CD8-positive, alpha-beta memory T cell (primary cell): ENCODE measurements around the gene SLC16A9. TPM values are rescaled to one million over a fixed set of nuclear protein-coding genes. Genes with fewer than 3 reads are reported as not detected.

ENCODE experiments used
- CTCF ChIA-PET: fragments of 350-600 bp; sonication (Branson Sonifier 250); formaldehyde crosslinking; loops from one replicate; lab custom pipeline; 2021; ENCODE audit warnings: antibody characterized with exemption; lab: Charles Lee
- POLR2A ChIA-PET: fragments of 350-600 bp; sonication (Branson Sonifier 250); formaldehyde crosslinking; loops from one replicate; lab custom pipeline; 2021; ENCODE audit warnings: antibody characterized with exemption; lab: Charles Lee
- DNase-seq, 5 donors: peaks; one replicate each; pipeline versions ENCODE4 v3.0.0 to v3.0.0-alpha.2; 2020 to 2022; ENCODE audit warnings: mixed read lengths in 1 of 5
- H3K27ac ChIP-seq: one replicate; pipeline ENCODE4 v1.7.0; 2013; ENCODE audit warnings: low read depth, mild to moderate bottlenecking, low read length, moderate library complexity
- H3K27me3 ChIP-seq: 2 replicates; pipeline ENCODE4 v1.7.0; 2013; ENCODE audit warnings: low read length, mild to moderate bottlenecking; ENCODE audit not compliant: insufficient read depth, poor library complexity, severe bottlenecking
- H3K36me3 ChIP-seq: 2 replicates; pipeline ENCODE4 v1.7.0; 2013; ENCODE audit warnings: mild to moderate bottlenecking, low read length, moderate library complexity; ENCODE audit not compliant: insufficient read depth
- H3K4me1 ChIP-seq: 2 replicates; pipeline ENCODE4 v1.7.0; 2013; ENCODE audit warnings: mild to moderate bottlenecking, low read length, moderate library complexity; ENCODE audit not compliant: insufficient read depth
- H3K4me3 ChIP-seq: 2 replicates; pipeline ENCODE4 v1.7.0; 2013; ENCODE audit warnings: mild to moderate bottlenecking, low read length
- H3K9me3 ChIP-seq: 2 replicates; pipeline ENCODE4 v1.7.0; 2013; ENCODE audit warnings: mild to moderate bottlenecking, low read length
- H3K27ac Mint-ChIP-seq, 8 donors: one replicate each; pipeline ENCODE4 v1.8.0; 2020 to 2021; ENCODE audit warnings: mixed read lengths in 8 of 8, mild to moderate bottlenecking in 6 of 8, inconsistent platforms in 3 of 8, moderate library complexity in 3 of 8
- H3K27me3 Mint-ChIP-seq, 2 donors: one replicate each; pipeline ENCODE4 v1.8.0; 2020 to 2021; ENCODE audit warnings: mixed read lengths in 2 of 2, mild to moderate bottlenecking in 1 of 2, moderate library complexity in 1 of 2
- H3K36me3 Mint-ChIP-seq, 3 donors: one replicate each; pipeline ENCODE4 v1.8.0; 2020 to 2021; ENCODE audit warnings: mixed read lengths in 3 of 3, inconsistent platforms in 1 of 3, mild to moderate bottlenecking in 1 of 3
- H3K4me1 Mint-ChIP-seq, 3 donors: one replicate each; pipeline ENCODE4 v1.8.0; 2020 to 2021; ENCODE audit warnings: mixed read lengths in 3 of 3, inconsistent platforms in 1 of 3, mild to moderate bottlenecking in 1 of 3
- H3K4me3 Mint-ChIP-seq, 7 donors: one replicate each; pipeline ENCODE4 v1.8.0; 2020 to 2021; ENCODE audit warnings: mixed read lengths in 7 of 7, mild to moderate bottlenecking in 6 of 7, moderate library complexity in 4 of 7, inconsistent platforms in 2 of 7
- H3K9me3 Mint-ChIP-seq, 5 donors: one replicate each; pipeline ENCODE4 v1.8.0; 2020 to 2022; ENCODE audit warnings: mixed read lengths in 5 of 5, mild to moderate bottlenecking in 3 of 5, moderate library complexity in 2 of 5, inconsistent platforms in 1 of 5
- polyA plus RNA-seq: library from polyadenylated mRNA; unstranded; fragments of 300-500 nt; fragmentation: Illumina TruSeq; gene quantifications from one replicate; pipeline ENCODE4 v1.2.3, GENCODE V29; 2021
- total RNA-seq, 2 experiments: library from RNA; stranded (reverse); gene quantifications; one replicate each; pipeline ENCODE4 v1.2.3, GENCODE V29; 2021

SLC16A9 gene
- total and polyA plus RNA-seq, 3 experiments from 2014 or later: 0.27 to 0.31 TPM; not detected in 1

- no peaks in the 10 kb centered on the region for H3K27me3 ChIP-seq
- H3K4me3 ChIP-seq: no peak overlapping the region
- H3K4me1 ChIP-seq: no peaks in the 10 kb centered on the region
- Mint-ChIP-seq H3K27me3 (no peaks in the 10 kb centered on the region), H3K36me3 (no peaks in the 10 kb centered on the region), H3K27ac (no peak overlapping the region), H3K4me3 (no peak overlapping the region), H3K9me3 (no peaks in the 10 kb centered on the region), H3K4me1 (peaks cover 0 to 4% (median 0%) of the 10 kb centered on the region in 3 donors)
- H3K27ac ChIP-seq: no peak overlapping the region
- ChIA-PET POLR2A (no interaction called here), CTCF (interaction anchor here (1.0 to 5.1 kb wide), 2 partner anchors 9 to 1024 kb away, joined by 3 to 23 read pairs; no protein-coding TSS in a partner anchor)
- H3K9me3 ChIP-seq: no peaks in the 10 kb centered on the region
- H3K36me3 ChIP-seq: no peaks in the 10 kb centered on the region
- DNase-seq: peak in 1 of 5 donors; percentile 18
These were observed 87.1 kb downstream of the SLC16A9 start for GRCh38 chr10:59622320-59623132.

- Histone ChIP-seq H3K4me1 (no peaks in the 10 kb centered on the region), H3K27me3 (no peaks in the 10 kb centered on the region), H3K36me3 (no peaks in the 10 kb centered on the region), H3K27ac (no peak overlapping the region), H3K9me3 (no peaks in the 10 kb centered on the region), H3K4me3 (no peak overlapping the region)
- ChIA-PET CTCF (interaction anchor here (1.0 kb wide), 1 partner anchor 10 kb away, joined by 3 read pairs; no protein-coding TSS in a partner anchor), POLR2A (no interaction called here)
- H3K27me3 Mint-ChIP-seq: no peaks in the 10 kb centered on the region
- H3K4me3 Mint-ChIP-seq: no peak overlapping the region
- H3K4me1 Mint-ChIP-seq: peaks cover 0 to 4% (median 0%) of the 10 kb centered on the region in 3 donors
- H3K9me3 Mint-ChIP-seq: no peaks in the 10 kb centered on the region
- no peak overlapping the region for H3K27ac Mint-ChIP-seq
- no peak for DNase-seq
- no peaks in the 10 kb centered on the region for H3K36me3 Mint-ChIP-seq
These were observed 87.9 kb downstream of the SLC16A9 start for GRCh38 chr10:59621771-59622170.

- H3K4me3 Mint-ChIP-seq: no peak overlapping the region
- no peak for DNase-seq
- Histone ChIP-seq H3K4me1 (no peaks in the 10 kb centered on the region), H3K27me3 (no peaks in the 10 kb centered on the region), H3K4me3 (no peak overlapping the region), H3K36me3 (no peaks in the 10 kb centered on the region), H3K27ac (no peak overlapping the region), H3K9me3 (no peaks in the 10 kb centered on the region)
- H3K36me3 Mint-ChIP-seq: no peaks in the 10 kb centered on the region
- CTCF ChIA-PET: no interaction called here
- H3K4me1 Mint-ChIP-seq: no peaks in the 10 kb centered on the region
- peaks cover 3 to 9% of the 10 kb centered on the region in 2 donors for H3K27me3 Mint-ChIP-seq
- POLR2A ChIA-PET: no interaction called here
- H3K27ac Mint-ChIP-seq: no peak overlapping the region
- H3K9me3 Mint-ChIP-seq: no peaks in the 10 kb centered on the region
These were observed 91.0 kb downstream of the SLC16A9 start for GRCh38 chr10:59618666-59619065.

- H3K36me3 Mint-ChIP-seq: no peaks in the 10 kb centered on the region
- H3K9me3 Mint-ChIP-seq: no peaks in the 10 kb centered on the region
- peaks cover 3 to 9% of the 10 kb centered on the region in 2 donors for H3K27me3 Mint-ChIP-seq
- H3K27ac Mint-ChIP-seq: no peak overlapping the region
- H3K27me3 ChIP-seq: no peaks in the 10 kb centered on the region
- no peak for DNase-seq
- H3K4me1 ChIP-seq: no peaks in the 10 kb centered on the region
- no peaks in the 10 kb centered on the region for H3K36me3 ChIP-seq
- H3K4me1 Mint-ChIP-seq: no peaks in the 10 kb centered on the region
- ChIA-PET CTCF (interaction anchor here (1.9 kb wide), 1 partner anchor 7 kb away, joined by 6 read pairs; no protein-coding TSS in a partner anchor), POLR2A (no interaction called here)
- H3K4me3 Mint-ChIP-seq: no peak overlapping the region
- no peaks in the 10 kb centered on the region for H3K9me3 ChIP-seq
- no peak overlapping the region for H3K27ac ChIP-seq
- no peak overlapping the region for H3K4me3 ChIP-seq
These were observed 91.7 kb downstream of the SLC16A9 start for GRCh38 chr10:59617996-59618395.

GRCh38 chr10:59611048-59611447 lies 98.6 kb downstream of the SLC16A9 start:
- no peaks in the 10 kb centered on the region for H3K4me1 ChIP-seq
- Mint-ChIP-seq H3K4me3 (no peak overlapping the region), H3K36me3 (no peaks in the 10 kb centered on the region), H3K9me3 (no peaks in the 10 kb centered on the region), H3K4me1 (no peaks in the 10 kb centered on the region), H3K27me3 (peaks cover 3 to 13% of the 10 kb centered on the region in 2 donors), H3K27ac (no peak overlapping the region)
- H3K27ac ChIP-seq: no peak overlapping the region
- ChIA-PET POLR2A (no interaction called here), CTCF (no interaction called here)
- H3K9me3 ChIP-seq: no peaks in the 10 kb centered on the region
- no peaks in the 10 kb centered on the region for H3K36me3 ChIP-seq
- no peaks in the 10 kb centered on the region for H3K27me3 ChIP-seq
- DNase-seq: no peak
- H3K4me3 ChIP-seq: no peak overlapping the region

GRCh38 chr10:59607970-59608369 lies 101.7 kb downstream of the SLC16A9 start:
- H3K27ac ChIP-seq: no peak overlapping the region
- no peaks in the 10 kb centered on the region for H3K4me1 ChIP-seq
- H3K4me3 ChIP-seq: no peak overlapping the region
- no peak for DNase-seq
- POLR2A ChIA-PET: no interaction called here
- H3K4me3 Mint-ChIP-seq: no peak overlapping the region
- no peaks in the 10 kb centered on the region for H3K4me1 Mint-ChIP-seq
- no peaks in the 10 kb centered on the region for H3K36me3 Mint-ChIP-seq
- peaks cover 0 to 5% (median 0%) of the 10 kb centered on the region in 5 donors for H3K9me3 Mint-ChIP-seq
- peaks cover 0 to 6% of the 10 kb centered on the region in 2 donors for H3K27me3 Mint-ChIP-seq
- no peaks in the 10 kb centered on the region for H3K9me3 ChIP-seq
- no peaks in the 10 kb centered on the region for H3K36me3 ChIP-seq
- no peaks in the 10 kb centered on the region for H3K27me3 ChIP-seq
- H3K27ac Mint-ChIP-seq: no peak overlapping the region
- CTCF ChIA-PET: no interaction called here

- H3K36me3 ChIP-seq: no peaks in the 10 kb centered on the region
- ChIA-PET POLR2A (interaction anchor here (0.8 kb wide), 1 partner anchor 44 kb away, joined by 4 read pairs; no protein-coding TSS in a partner anchor), CTCF (no interaction called here)
- H3K36me3 Mint-ChIP-seq: no peaks in the 10 kb centered on the region
- no peak for DNase-seq
- H3K9me3 Mint-ChIP-seq: peaks cover 0 to 5% (median 0%) of the 10 kb centered on the region in 5 donors
- no peak overlapping the region for H3K4me3 Mint-ChIP-seq
- H3K27me3 Mint-ChIP-seq: peaks cover 0 to 3% of the 10 kb centered on the region in 2 donors
- no peak overlapping the region for H3K4me3 ChIP-seq
- H3K9me3 ChIP-seq: no peaks in the 10 kb centered on the region
- H3K4me1 Mint-ChIP-seq: no peaks in the 10 kb centered on the region
- H3K27ac Mint-ChIP-seq: no peak overlapping the region
- no peaks in the 10 kb centered on the region for H3K27me3 ChIP-seq
- no peaks in the 10 kb centered on the region for H3K4me1 ChIP-seq
- H3K27ac ChIP-seq: no peak overlapping the region
These were observed 103.1 kb downstream of the SLC16A9 start for GRCh38 chr10:59606551-59606961.

- POLR2A ChIA-PET: no interaction called here
- CTCF ChIA-PET: no interaction called here
- H3K4me3 Mint-ChIP-seq: no peak overlapping the region
- H3K9me3 ChIP-seq: no peaks in the 10 kb centered on the region
- peaks cover 0 to 2% of the 10 kb centered on the region in 2 donors for H3K27me3 Mint-ChIP-seq
- no peak overlapping the region for H3K4me3 ChIP-seq
- no peak overlapping the region for H3K27ac Mint-ChIP-seq
- no peaks in the 10 kb centered on the region for H3K36me3 ChIP-seq
- DNase-seq: no peak
- H3K27ac ChIP-seq: no peak overlapping the region
- H3K4me1 ChIP-seq: no peaks in the 10 kb centered on the region
- no peaks in the 10 kb centered on the region for H3K27me3 ChIP-seq
- no peaks in the 10 kb centered on the region for H3K4me1 Mint-ChIP-seq
- no peaks in the 10 kb centered on the region for H3K36me3 Mint-ChIP-seq
- H3K9me3 Mint-ChIP-seq: peaks cover 0 to 5% (median 0%) of the 10 kb centered on the region in 5 donors
These were observed 107.7 kb downstream of the SLC16A9 start for GRCh38 chr10:59601985-59602384.
